ENCODE measurements around the gene SLC22A1. TPM values are rescaled to one million over a fixed set of nuclear protein-coding genes. Genes with fewer than 3 reads are reported as not detected.

The SLC22A1 gene
- total and polyA plus RNA-seq, 10 of the 15 experiments (the other 5 are each of a cell fraction or from before 2014, with no cell fraction given): 0.09 to 0.28 (median 0.15) TPM; not detected in 3

GRCh38 chr6:160111806-160112205, 9.8 kb upstream of the SLC22A1 start:
- FAIRE-seq (no peak), ATAC-seq (no peak), DNase-seq (ENCODE audit: low read depth, low spot score) (no peak)
- Histone ChIP-seq H3K27me3 (replicated peaks in 1 of 2; ENCODE audit: control insufficient read depth in 2 of 2, insufficient read depth in 2 of 2, low read length in 1 of 2) (no peaks in the 10 kb centered on the region), H3K9me3 (replicated peaks; ENCODE audit: control insufficient read depth, insufficient read depth, low read length) (no peaks in the 10 kb centered on the region; the same call in 2 of the 3 replicates), H3K4me2 (ENCODE audit: control insufficient read depth, insufficient read depth) (no peak overlapping the region), H3K4me3 (no peak overlapping the region), H3K27ac (ENCODE audit: control insufficient read depth, insufficient read depth) (no peak overlapping the region), H3K9ac (ENCODE audit: control insufficient read depth, insufficient read depth, low read length) (no peak overlapping the region), H3K36me3 (ENCODE audit: control insufficient read depth in 2 of 2, insufficient read depth in 2 of 2, low read length in 1 of 2) (no peaks in the 10 kb centered on the region; a peak in 2 of 4 replicates), H3K79me2 (ENCODE audit: control insufficient read depth, insufficient read depth, low read length) (no peaks in the 10 kb centered on the region), H2AFZ (ENCODE audit: control insufficient read depth, low read depth, low read length) (no peak overlapping the region), H4K20me1 (ENCODE audit: control insufficient read depth, insufficient read depth) (no peaks in the 10 kb centered on the region), H3K4me1 (ENCODE audit: control insufficient read depth, insufficient read depth, low read length) (no peaks in the 10 kb centered on the region)
- intact Hi-C loops (cut with micrococcal nuclease; ENCODE audit: unreplicated experiment): no loop called here
- in situ Hi-C loops (cut with MboI): no loop called here
- ChIA-PET SMC1A (ENCODE audit: uncharacterized antibody, unreplicated experiment) (no interaction called here), RAD21 (ENCODE audit: unreplicated experiment) (no interaction called here), CTCF (interaction anchor here (0.6 to 0.9 kb wide), 2 partner anchors 9 to 287 kb away, joined by 3 read pairs; no protein-coding TSS in a partner anchor), POLR2A (no interaction called here)
- WGBS (ENCODE audit: insufficient coverage, insufficient replicate concordance, low lambda C conversion rate, missing lambda C conversion rate): 69% methylated on average over 4 of the region's 4 CpGs
- no TSS peak for BruUV-seq (replicated peaks)
- TF ChIP-seq STAT1 (conservative IDR thresholded peaks at IDR 0.05): no peak
- TF ChIP-seq LARP7 (IDR thresholded peaks at IDR 0.05): no peak
- TF ChIP-seq KLF5 (IDR thresholded peaks at IDR 0.05; ENCODE audit: partially characterized antibody): no peak
- TF ChIP-seq SREBF2 (IDR thresholded peaks at IDR 0.05; ENCODE audit: low read length): no peak
- TF ChIP-seq NR2C1 (IDR thresholded peaks at IDR 0.05): no peak
- no peak for TF ChIP-seq RELA (IDR thresholded peaks at IDR 0.05; ENCODE audit: borderline replicate concordance, partially characterized antibody)
- no peak for TF ChIP-seq TBL1XR1 (IDR thresholded peaks at IDR 0.05; ENCODE audit: low read depth, low read length)
- TF ChIP-seq ESRRA (IDR thresholded peaks at IDR 0.05; ENCODE audit: low read length): no peak
- TF ChIP-seq, protein P1, sequence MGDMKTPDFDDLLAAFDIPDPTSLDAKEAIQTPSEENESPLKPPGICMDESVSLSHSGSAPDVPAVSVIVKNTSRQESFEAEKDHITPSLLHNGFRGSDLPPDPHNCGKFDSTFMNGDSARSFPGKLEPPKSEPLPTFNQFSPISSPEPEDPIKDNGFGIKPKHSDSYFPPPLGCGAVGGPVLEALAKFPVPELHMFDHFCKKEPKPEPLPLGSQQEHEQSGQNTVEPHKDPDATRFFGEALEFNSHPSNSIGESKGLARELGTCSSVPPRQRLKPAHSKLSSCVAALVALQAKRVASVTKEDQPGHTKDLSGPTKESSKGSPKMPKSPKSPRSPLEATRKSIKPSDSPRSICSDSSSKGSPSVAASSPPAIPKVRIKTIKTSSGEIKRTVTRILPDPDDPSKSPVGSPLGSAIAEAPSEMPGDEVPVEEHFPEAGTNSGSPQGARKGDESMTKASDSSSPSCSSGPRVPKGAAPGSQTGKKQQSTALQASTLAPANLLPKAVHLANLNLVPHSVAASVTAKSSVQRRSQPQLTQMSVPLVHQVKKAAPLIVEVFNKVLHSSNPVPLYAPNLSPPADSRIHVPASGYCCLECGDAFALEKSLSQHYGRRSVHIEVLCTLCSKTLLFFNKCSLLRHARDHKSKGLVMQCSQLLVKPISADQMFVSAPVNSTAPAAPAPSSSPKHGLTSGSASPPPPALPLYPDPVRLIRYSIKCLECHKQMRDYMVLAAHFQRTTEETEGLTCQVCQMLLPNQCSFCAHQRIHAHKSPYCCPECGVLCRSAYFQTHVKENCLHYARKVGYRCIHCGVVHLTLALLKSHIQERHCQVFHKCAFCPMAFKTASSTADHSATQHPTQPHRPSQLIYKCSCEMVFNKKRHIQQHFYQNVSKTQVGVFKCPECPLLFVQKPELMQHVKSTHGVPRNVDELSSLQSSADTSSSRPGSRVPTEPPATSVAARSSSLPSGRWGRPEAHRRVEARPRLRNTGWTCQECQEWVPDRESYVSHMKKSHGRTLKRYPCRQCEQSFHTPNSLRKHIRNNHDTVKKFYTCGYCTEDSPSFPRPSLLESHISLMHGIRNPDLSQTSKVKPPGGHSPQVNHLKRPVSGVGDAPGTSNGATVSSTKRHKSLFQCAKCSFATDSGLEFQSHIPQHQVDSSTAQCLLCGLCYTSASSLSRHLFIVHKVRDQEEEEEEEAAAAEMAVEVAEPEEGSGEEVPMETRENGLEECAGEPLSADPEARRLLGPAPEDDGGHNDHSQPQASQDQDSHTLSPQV (IDR thresholded peaks at IDR 0.05): no peak
- TF ChIP-seq ELK1 (IDR thresholded peaks at IDR 0.05; ENCODE audit: low read depth, low read length): no peak
- TF ChIP-seq CBX5 (IDR thresholded peaks at IDR 0.05; ENCODE audit: low read depth): no peak
- no peak for TF ChIP-seq ATF7 (IDR thresholded peaks at IDR 0.05; ENCODE audit: low read depth)
- no peak for TF ChIP-seq ZNF207 (IDR thresholded peaks at IDR 0.05; ENCODE audit: borderline replicate concordance)
- TF ChIP-seq, protein P2, sequence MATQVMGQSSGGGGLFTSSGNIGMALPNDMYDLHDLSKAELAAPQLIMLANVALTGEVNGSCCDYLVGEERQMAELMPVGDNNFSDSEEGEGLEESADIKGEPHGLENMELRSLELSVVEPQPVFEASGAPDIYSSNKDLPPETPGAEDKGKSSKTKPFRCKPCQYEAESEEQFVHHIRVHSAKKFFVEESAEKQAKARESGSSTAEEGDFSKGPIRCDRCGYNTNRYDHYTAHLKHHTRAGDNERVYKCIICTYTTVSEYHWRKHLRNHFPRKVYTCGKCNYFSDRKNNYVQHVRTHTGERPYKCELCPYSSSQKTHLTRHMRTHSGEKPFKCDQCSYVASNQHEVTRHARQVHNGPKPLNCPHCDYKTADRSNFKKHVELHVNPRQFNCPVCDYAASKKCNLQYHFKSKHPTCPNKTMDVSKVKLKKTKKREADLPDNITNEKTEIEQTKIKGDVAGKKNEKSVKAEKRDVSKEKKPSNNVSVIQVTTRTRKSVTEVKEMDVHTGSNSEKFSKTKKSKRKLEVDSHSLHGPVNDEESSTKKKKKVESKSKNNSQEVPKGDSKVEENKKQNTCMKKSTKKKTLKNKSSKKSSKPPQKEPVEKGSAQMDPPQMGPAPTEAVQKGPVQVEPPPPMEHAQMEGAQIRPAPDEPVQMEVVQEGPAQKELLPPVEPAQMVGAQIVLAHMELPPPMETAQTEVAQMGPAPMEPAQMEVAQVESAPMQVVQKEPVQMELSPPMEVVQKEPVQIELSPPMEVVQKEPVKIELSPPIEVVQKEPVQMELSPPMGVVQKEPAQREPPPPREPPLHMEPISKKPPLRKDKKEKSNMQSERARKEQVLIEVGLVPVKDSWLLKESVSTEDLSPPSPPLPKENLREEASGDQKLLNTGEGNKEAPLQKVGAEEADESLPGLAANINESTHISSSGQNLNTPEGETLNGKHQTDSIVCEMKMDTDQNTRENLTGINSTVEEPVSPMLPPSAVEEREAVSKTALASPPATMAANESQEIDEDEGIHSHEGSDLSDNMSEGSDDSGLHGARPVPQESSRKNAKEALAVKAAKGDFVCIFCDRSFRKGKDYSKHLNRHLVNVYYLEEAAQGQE (IDR thresholded peaks at IDR 0.05; ENCODE audit: low read depth, low read length): no peak
- TF ChIP-seq, protein P3, sequence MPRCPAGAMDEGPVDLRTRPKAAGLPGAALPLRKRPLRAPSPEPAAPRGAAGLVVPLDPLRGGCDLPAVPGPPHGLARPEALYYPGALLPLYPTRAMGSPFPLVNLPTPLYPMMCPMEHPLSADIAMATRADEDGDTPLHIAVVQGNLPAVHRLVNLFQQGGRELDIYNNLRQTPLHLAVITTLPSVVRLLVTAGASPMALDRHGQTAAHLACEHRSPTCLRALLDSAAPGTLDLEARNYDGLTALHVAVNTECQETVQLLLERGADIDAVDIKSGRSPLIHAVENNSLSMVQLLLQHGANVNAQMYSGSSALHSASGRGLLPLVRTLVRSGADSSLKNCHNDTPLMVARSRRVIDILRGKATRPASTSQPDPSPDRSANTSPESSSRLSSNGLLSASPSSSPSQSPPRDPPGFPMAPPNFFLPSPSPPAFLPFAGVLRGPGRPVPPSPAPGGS (IDR thresholded peaks at IDR 0.05; ENCODE audit: borderline replicate concordance, insufficient read depth, low read depth, low read length, poor library complexity, severe bottlenecking): no peak
- TF ChIP-seq MYB (IDR thresholded peaks at IDR 0.05; ENCODE audit: borderline replicate concordance, low read depth, low read length): no peak

Measured in GM12878 (cell line).